GOT3 (cell line): ENCODE measurements around the gene TMEM26.

Source experiments
- DNase-seq: peaks from one replicate; lab custom pipeline; 2025; ENCODE audit warnings: mixed read lengths; lab: John Stamatoyannopoulos, UW

The TMEM26 gene

GRCh38 chr10:61452655-61453641 lies at the start of gene TMEM26:
TSS of gene TMEM26 (minus strand) at chr10:61453381. CDS start at chr10:61453081, 300 bp downstream.
- no peak for DNase-seq

- no peak for DNase-seq
Measured at GRCh38 chr10:61500460-61500859, 47.3 kb upstream of the TMEM26 start.

GRCh38 chr10:61492364-61492995 lies 39.3 kb upstream of the TMEM26 start:
- no peak for DNase-seq

GRCh38 chr10:61487506-61487905 lies 34.3 kb upstream of the TMEM26 start:
- DNase-seq: no peak

GRCh38 chr10:61486738-61487396 lies 33.7 kb upstream of the TMEM26 start:
- no peak for DNase-seq

- DNase-seq: no peak
Measured at GRCh38 chr10:61486251-61486650, 33.1 kb upstream of the TMEM26 start.

GRCh38 chr10:61481597-61481996 lies 28.4 kb upstream of the TMEM26 start:
- DNase-seq: no peak

- DNase-seq: no peak
Measured at GRCh38 chr10:61480208-61480607, 27.0 kb upstream of the TMEM26 start.

- no peak for DNase-seq
Measured at GRCh38 chr10:61478621-61479312, 25.6 kb upstream of the TMEM26 start.

- no peak for DNase-seq
Measured at GRCh38 chr10:61477451-61477850, 24.3 kb upstream of the TMEM26 start.

GRCh38 chr10:61476529-61476928 lies 23.3 kb upstream of the TMEM26 start:
- DNase-seq: no peak

GRCh38 chr10:61475449-61475873 lies 22.3 kb upstream of the TMEM26 start:
- no peak for DNase-seq

GRCh38 chr10:61472090-61472674 lies 19.0 kb upstream of the TMEM26 start:
- no peak for DNase-seq

GRCh38 chr10:61471491-61471890 lies 18.3 kb upstream of the TMEM26 start:
- DNase-seq: no peak

GRCh38 chr10:61470740-61471139 lies 17.6 kb upstream of the TMEM26 start:
- no peak for DNase-seq

- DNase-seq: no peak
Measured at GRCh38 chr10:61465901-61466632, 12.9 kb upstream of the TMEM26 start.

GRCh38 chr10:61465171-61465496 lies 12.0 kb upstream of the TMEM26 start:
- DNase-seq: no peak

GRCh38 chr10:61464461-61465170 lies 11.4 kb upstream of the TMEM26 start:
- no peak for DNase-seq

- no peak for DNase-seq
Measured at GRCh38 chr10:61463035-61463909, 10.1 kb upstream of the TMEM26 start.
